Testis (tissue), 3 donors: ENCODE data around the gene XYLT1. TPM values are rescaled to one million over a fixed set of nuclear protein-coding genes. Genes with fewer than 3 reads are reported as not detected.

ENCODE experiments used
- DNase-seq: peaks from one replicate; pipeline ENCODE4 v3.0.0-alpha.2; 2019
- H3K27ac ChIP-seq, 2 donors: fragments of 200-600 bp; sonication (generic); one replicate each; pipeline ENCODE4 v1.5.1; 2019
- H3K27me3 ChIP-seq: fragments of 200-600 bp; sonication (generic); one replicate; pipeline ENCODE4 v1.5.1; 2019
- H3K36me3 ChIP-seq: fragments of 200-600 bp; sonication (generic); one replicate; pipeline ENCODE4 v1.5.1; 2017; ENCODE audit warnings: low read depth; ENCODE audit errors: missing control alignments
- H3K4me1 ChIP-seq: fragments of 200-600 bp; sonication (generic); one replicate; pipeline ENCODE4 v1.5.1; 2019
- H3K4me3 ChIP-seq, 2 donors: fragments of 200-600 bp; sonication (generic); one replicate each; pipeline ENCODE4 v1.5.1; 2017 to 2019
- H3K9me3 ChIP-seq: fragments of 200-600 bp; sonication (generic); one replicate; pipeline ENCODE4 v1.5.1; 2017
- POLR2A ChIP-seq: fragments of 450-650 bp; IDR thresholded peaks from one replicate; pipeline ENCODE4 v1.6.1; 2017; ENCODE audit warnings: antibody characterized with exemption, mild to moderate bottlenecking, moderate library complexity
- WGBS, 2 donors: methylation state at CpG; one replicate each; pipeline ENCODE4 v1.1.5; 2018; 5-methylcytosine and 5-hydroxymethylcytosine counted together
- intact Hi-C: fragments of 100-400 bp; cut with DNase I; formaldehyde crosslinking; loops from one replicate; pipeline ENCODE4 v1.15.1; 2023; ENCODE audit warnings: low total_unique reads
- polyA plus RNA-seq: library from polyadenylated mRNA; stranded (reverse); fragments of 350-450 nt; fragmentation: Illumina TruSeq; extraction: RNeasy Lipid Tissue Mini Kit (QIAGEN cat#74804); gene quantifications from one replicate; pipeline ENCODE4 v1.2.3, GENCODE V29; 2014; ENCODE audit warnings: low read depth, low replicate concordance; ENCODE audit not compliant: insufficient read depth
- total RNA-seq, 2 donors: library from RNA; depleted of rRNA; stranded (reverse); fragments of >200 nt; gene quantifications; one replicate each; pipeline ENCODE4 v1.2.3, GENCODE V29; 2016
- TF ChIP-seq, protein P1 (sequence below), 3 experiments: fragments of 450-650 bp in 2 of 3; fragments of 200-600 bp in 1 of 3; sonication (generic) in 1 of 3; IDR thresholded peaks; one replicate each; pipeline ENCODE4 v1.5.1; 2016 to 2019; ENCODE audit warnings: antibody characterized with exemption in 3 of 3, mild to moderate bottlenecking in 2 of 3, moderate library complexity in 1 of 3

The XYLT1 gene
- total and polyA plus RNA-seq, 3 donors from 2014 or later, result 6.5 to 20.7 (median 13.6) TPM

DNA sequence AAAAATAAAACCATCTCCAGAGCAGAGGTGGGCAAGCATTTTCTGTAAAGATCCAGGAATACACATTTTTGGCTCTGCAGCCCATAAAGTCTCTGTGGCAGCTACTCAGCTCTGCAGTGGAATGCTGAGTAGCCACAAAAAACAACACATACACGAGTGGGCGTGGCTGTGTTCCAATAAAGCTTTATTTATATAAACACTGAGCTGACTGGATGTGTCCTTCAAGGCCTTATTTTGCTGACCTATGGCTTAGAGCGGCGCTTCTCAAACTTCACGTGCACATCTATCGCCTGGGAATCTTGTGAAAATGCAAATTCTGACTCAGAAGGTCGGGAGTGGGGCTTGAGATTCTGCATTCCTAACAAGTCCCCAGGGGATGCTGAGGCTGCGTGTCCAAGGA lies 39.7 kb downstream of the XYLT1 start:
- Histone ChIP-seq H3K4me3 (no peak overlapping the region), H3K27me3 (no peaks in the 10 kb centered on the region), H3K36me3 (no peaks in the 10 kb centered on the region), H3K27ac (no peak overlapping the region), H3K4me1 (no peaks in the 10 kb centered on the region), H3K9me3 (no peaks in the 10 kb centered on the region)
- TF ChIP-seq, protein P1, sequence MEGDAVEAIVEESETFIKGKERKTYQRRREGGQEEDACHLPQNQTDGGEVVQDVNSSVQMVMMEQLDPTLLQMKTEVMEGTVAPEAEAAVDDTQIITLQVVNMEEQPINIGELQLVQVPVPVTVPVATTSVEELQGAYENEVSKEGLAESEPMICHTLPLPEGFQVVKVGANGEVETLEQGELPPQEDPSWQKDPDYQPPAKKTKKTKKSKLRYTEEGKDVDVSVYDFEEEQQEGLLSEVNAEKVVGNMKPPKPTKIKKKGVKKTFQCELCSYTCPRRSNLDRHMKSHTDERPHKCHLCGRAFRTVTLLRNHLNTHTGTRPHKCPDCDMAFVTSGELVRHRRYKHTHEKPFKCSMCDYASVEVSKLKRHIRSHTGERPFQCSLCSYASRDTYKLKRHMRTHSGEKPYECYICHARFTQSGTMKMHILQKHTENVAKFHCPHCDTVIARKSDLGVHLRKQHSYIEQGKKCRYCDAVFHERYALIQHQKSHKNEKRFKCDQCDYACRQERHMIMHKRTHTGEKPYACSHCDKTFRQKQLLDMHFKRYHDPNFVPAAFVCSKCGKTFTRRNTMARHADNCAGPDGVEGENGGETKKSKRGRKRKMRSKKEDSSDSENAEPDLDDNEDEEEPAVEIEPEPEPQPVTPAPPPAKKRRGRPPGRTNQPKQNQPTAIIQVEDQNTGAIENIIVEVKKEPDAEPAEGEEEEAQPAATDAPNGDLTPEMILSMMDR (IDR thresholded peaks at IDR 0.05), result no peak
- TF ChIP-seq POLR2A, result no peak
- no peak for DNase-seq
- 82 to 86% methylated on average over 8 of the region's 8 CpGs for WGBS, 2 donors
- intact Hi-C loops, result no loop called here

DNA sequence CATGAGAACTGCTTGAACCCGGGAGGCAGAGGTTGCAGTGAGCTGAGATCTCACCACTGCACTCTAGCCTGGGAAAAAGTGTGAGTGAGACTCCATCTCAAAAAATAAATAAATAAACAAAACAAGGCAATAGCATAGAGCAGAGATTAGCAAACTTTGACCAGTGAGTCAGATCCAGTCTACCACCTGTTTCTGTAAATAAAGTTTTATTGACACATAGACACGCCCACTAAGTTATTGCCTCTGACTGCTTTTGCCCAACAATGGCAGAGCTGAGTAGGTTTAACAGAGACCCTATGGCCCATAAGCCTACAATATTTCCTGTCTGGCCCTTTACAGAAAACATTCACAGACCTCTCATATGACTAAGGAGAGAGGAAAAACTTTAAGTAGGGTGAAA lies 44.3 kb downstream of the XYLT1 start:
- intact Hi-C loops, result no loop called here
- Histone ChIP-seq H3K27ac (no peak overlapping the region), H3K4me1 (no peaks in the 10 kb centered on the region), H3K4me3 (no peak overlapping the region), H3K27me3 (no peaks in the 10 kb centered on the region), H3K36me3 (no peaks in the 10 kb centered on the region), H3K9me3 (no peaks in the 10 kb centered on the region)
- no peak for DNase-seq
- WGBS, 2 donors, result 85 to 96% methylated on average over 2 of the region's 2 CpGs
- no peak for TF ChIP-seq POLR2A

DNA sequence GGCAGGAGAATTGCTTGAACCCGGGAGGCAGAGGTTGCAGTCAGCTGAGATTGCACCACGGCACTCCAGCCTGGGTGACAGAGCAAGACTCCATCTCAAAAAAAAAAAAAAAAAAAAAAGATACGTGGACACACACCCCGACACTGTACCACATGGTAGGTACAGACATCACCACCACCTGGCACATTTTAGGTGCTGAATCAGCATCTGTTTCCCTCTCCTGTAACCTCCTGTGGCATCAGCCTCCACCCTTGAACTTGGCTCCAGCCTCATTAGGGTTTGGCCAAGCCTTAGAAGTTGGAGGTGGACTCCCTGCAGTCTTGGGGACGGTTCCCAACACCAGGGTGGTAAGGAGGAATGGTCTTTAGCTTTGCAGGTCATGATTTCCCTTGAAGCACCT lies 46.0 kb downstream of the XYLT1 start:
- WGBS, 2 donors, result 93 to 96% methylated on average over 4 to 5 of the region's 5 CpGs

DNA sequence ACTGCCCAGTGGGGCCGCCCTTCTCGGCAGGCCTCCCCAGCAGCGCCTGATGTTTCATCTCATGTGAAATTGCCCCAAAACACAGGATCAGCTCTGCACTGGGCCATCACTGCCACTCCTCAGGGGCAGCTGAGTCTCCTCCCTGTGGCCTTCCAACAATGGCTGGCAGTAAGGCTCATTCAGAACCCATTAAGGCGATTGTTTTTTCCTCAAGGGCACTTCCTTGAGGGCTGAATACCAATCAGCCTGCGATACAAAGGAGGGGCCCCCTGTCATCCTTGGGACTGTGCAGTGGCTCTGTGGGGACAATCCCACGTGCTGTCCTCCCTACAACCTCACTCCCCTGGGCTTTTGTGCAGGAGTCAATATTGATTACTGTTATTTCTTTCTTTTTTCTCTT lies 47.5 kb downstream of the XYLT1 start:
- Histone ChIP-seq H3K27ac (no peak overlapping the region), H3K4me1 (no peaks in the 10 kb centered on the region), H3K36me3 (no peaks in the 10 kb centered on the region), H3K4me3 (no peak overlapping the region), H3K9me3 (no peaks in the 10 kb centered on the region), H3K27me3 (no peaks in the 10 kb centered on the region)
- 72 to 80% methylated on average over 6 of the region's 6 CpGs for WGBS, 2 donors
- TF ChIP-seq POLR2A, result no peak
- intact Hi-C loops, result no loop called here
- no peak for DNase-seq

More for the DNA sequence above, 46.0 kb downstream of the XYLT1 start:
- Histone ChIP-seq H3K9me3 (no peaks in the 10 kb centered on the region), H3K27ac (no peak overlapping the region), H3K27me3 (no peaks in the 10 kb centered on the region), H3K4me3 (no peak overlapping the region), H3K4me1 (no peaks in the 10 kb centered on the region), H3K36me3 (no peaks in the 10 kb centered on the region)
- no peak for DNase-seq
- TF ChIP-seq POLR2A, result no peak
- TF ChIP-seq, protein P1 (IDR thresholded peaks at IDR 0.05), result no peak
- intact Hi-C loops, result no loop called here

DNA sequence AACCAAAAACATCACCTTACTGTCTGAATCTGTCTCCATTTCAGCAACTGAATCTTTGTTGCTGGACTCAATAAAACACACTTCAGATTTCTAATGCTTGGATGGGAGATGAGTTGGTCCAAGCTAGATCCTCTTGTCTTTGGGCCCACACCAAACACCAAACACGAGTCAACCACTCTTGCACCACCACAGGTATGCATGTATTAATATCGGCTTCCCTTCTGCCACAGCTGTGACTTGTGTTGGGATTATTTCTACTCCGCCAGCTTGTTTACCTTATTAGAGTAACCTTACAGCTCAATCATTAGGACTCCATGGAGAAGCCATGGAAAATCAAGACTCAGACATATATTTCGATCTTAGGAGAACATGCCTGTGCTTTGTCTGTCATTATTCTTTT lies 49.9 kb downstream of the XYLT1 start:
- 92 to 94% methylated on average over 4 of the region's 4 CpGs for WGBS, 2 donors
- intact Hi-C loops, result no loop called here

DNA sequence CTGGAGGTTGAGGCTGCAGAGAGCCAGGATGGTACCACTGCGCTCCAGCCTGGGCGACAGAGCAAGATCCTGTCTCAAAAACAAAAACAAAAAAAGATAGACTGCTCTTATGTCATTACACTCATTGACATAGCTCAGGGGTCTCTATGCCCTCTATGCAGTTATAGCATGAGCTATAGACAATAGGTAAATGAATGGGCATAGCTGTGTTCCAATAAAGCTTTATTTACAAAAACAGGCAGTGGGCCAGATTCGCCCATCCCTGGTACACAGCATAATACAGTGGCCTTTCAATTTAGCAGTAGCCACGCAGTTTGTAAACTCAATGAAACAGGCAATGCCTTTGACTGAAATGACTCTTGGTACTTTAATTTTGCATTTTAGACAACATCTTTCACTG lies 51.5 kb downstream of the XYLT1 start:
- peaks cover 19% of the 10 kb centered on the region for H3K4me1 ChIP-seq
- no peaks in the 10 kb centered on the region for H3K27me3 ChIP-seq
- TF ChIP-seq POLR2A, result no peak
- TF ChIP-seq, protein P1 (IDR thresholded peaks at IDR 0.05), result no peak
- intact Hi-C loops, result no loop called here
- 94 to 98% methylated on average over 4 of the region's 4 CpGs for WGBS, 2 donors
- H3K9me3 ChIP-seq, result no peaks in the 10 kb centered on the region
- no peak overlapping the region for H3K4me3 ChIP-seq
- no peak for DNase-seq
- no peaks in the 10 kb centered on the region for H3K36me3 ChIP-seq
- H3K27ac ChIP-seq, result no peak overlapping the region

More for the DNA sequence above, 49.9 kb downstream of the XYLT1 start:
- Histone ChIP-seq H3K27ac (no peak overlapping the region), H3K4me3 (no peak overlapping the region), H3K4me1 (peaks cover 19% of the 10 kb centered on the region), H3K36me3 (no peaks in the 10 kb centered on the region), H3K9me3 (no peaks in the 10 kb centered on the region), H3K27me3 (no peaks in the 10 kb centered on the region)
- TF ChIP-seq POLR2A, result no peak
- TF ChIP-seq, protein P1 (IDR thresholded peaks at IDR 0.05), result no peak
- no peak for DNase-seq
